ENCODE data around the gene AOX1.

Gene AOX1

GRCh38 chr2:200699310-200699709 is 113.5 kb downstream of the AOX1 start:
- TF ChIP-seq ZNF677 (tag by site-specific recombination; IDR thresholded peaks at IDR 0.05) (no peak), KLF17 (tag by site-specific recombination; IDR thresholded peaks at IDR 0.05) (no peak), PBX3 (CRISPR knock-in tag; IDR thresholded peaks at IDR 0.05) (no peak), HOXA7 (CRISPR knock-in tag; IDR thresholded peaks at IDR 0.05; ENCODE audit: borderline replicate concordance) (no peak), ZNF18 (tag by site-specific recombination; IDR thresholded peaks at IDR 0.05) (no peak), PRDM6 (tag by site-specific recombination; IDR thresholded peaks at IDR 0.05) (no peak), ZXDB (tag by site-specific recombination; IDR thresholded peaks at IDR 0.05) (no peak), ZNF114 (tag by site-specific recombination; IDR thresholded peaks at IDR 0.05) (no peak)
- no peaks in the 10 kb centered on the region for H3K36me3 ChIP-seq (ENCODE audit: control insufficient read depth in 2 of 2, insufficient read depth in 1 of 2, low read length in 2 of 2)
- ChIA-PET CTCF (interaction anchor here (0.7 to 8.4 kb wide), 7 partner anchors 9 to 216 kb away, joined by 3 to 105 read pairs (median 3); no protein-coding TSS in a partner anchor), POLR2A (no interaction called here)
- H3K9me3 ChIP-seq (ENCODE audit: control insufficient read depth, insufficient read depth, low read depth, low read length): no peaks in the 10 kb centered on the region
- no peak overlapping the region for H3K27ac ChIP-seq (ENCODE audit: extremely low read depth, low read depth, low read length)
- no peaks in the 10 kb centered on the region for H3K4me1 ChIP-seq (ENCODE audit: control insufficient read depth, insufficient read depth, low read length)
- H3K4me3 ChIP-seq (ENCODE audit: low read depth, low read length): no peak overlapping the region

- Histone ChIP-seq H3K9me3 (ENCODE audit: control insufficient read depth, insufficient read depth, low read depth, low read length) (no peaks in the 10 kb centered on the region), H3K36me3 (ENCODE audit: control insufficient read depth in 2 of 2, insufficient read depth in 1 of 2, low read length in 2 of 2) (no peaks in the 10 kb centered on the region), H3K4me3 (ENCODE audit: low read depth, low read length) (no peak overlapping the region), H3K4me1 (ENCODE audit: control insufficient read depth, insufficient read depth, low read length) (no peaks in the 10 kb centered on the region), H3K27ac (ENCODE audit: extremely low read depth, low read depth, low read length) (no peak overlapping the region)
- CTCF ChIA-PET: interaction anchor here (1.0 to 8.4 kb wide), 7 partner anchors 35 to 727 kb away, joined by 3 to 105 read pairs (median 3); partner anchors contain the start of gene AOX1
- TF ChIP-seq ZNF561 (tag by site-specific recombination; IDR thresholded peaks at IDR 0.05; ENCODE audit: borderline replicate concordance) (no peak), ZNF26 (tag by site-specific recombination; IDR thresholded peaks at IDR 0.05) (no peak), KLF17 (tag by site-specific recombination; IDR thresholded peaks at IDR 0.05) (no peak), ZNF488 (tag by site-specific recombination; IDR thresholded peaks at IDR 0.05) (no peak), ZNF624 (tag by site-specific recombination; IDR thresholded peaks at IDR 0.05) (no peak), GLI2 (tag by site-specific recombination; IDR thresholded peaks at IDR 0.05; ENCODE audit: borderline replicate concordance, low read depth) (no peak), ZNF302 (tag by site-specific recombination; IDR thresholded peaks at IDR 0.05; ENCODE audit: low read depth) (no peak), ZNF292 (tag by site-specific recombination; IDR thresholded peaks at IDR 0.05; ENCODE audit: borderline replicate concordance, low read depth) (no peak), ZNF155 (tag by site-specific recombination; IDR thresholded peaks at IDR 0.05) (no peak), HOXD13 (CRISPR knock-in tag; IDR thresholded peaks at IDR 0.05; ENCODE audit: borderline replicate concordance) (no peak), ZNF37A (tag by site-specific recombination; IDR thresholded peaks at IDR 0.05) (no peak), TCF7L2 (IDR thresholded peaks at IDR 0.05; ENCODE audit: borderline replicate concordance, low read depth, low read length) (no peak), ZNF837 (tag by site-specific recombination; IDR thresholded peaks at IDR 0.05) (no peak), ZNF423 (tag by site-specific recombination; IDR thresholded peaks at IDR 0.05) (no peak), ZNF785 (tag by site-specific recombination; IDR thresholded peaks at IDR 0.05) (no peak), ZNF112 (tag by site-specific recombination; IDR thresholded peaks at IDR 0.05) (no peak)
- POLR2A ChIA-PET: no interaction called here
Measured at GRCh38 chr2:200700856-200701255, 115.0 kb downstream of the AOX1 start.
